Mesenteric fat pad (tissue), 1 donor: Measurements from ENCODE around the gene BMP8A. TPM values are rescaled to one million over a fixed set of nuclear protein-coding genes. Genes with fewer than 3 reads are reported as not detected.
"Not testable (repeated sequence)": the region's sequence is repeated elsewhere in the genome, so short reads cannot be mapped to it uniquely, and the experiment has no call there.

ENCODE experiments used
- DNase-seq: peaks from one replicate; pipeline ENCODE4 v3.0.0-alpha.2; 2020; ENCODE audit warnings: low spot score
- total RNA-seq: library from RNA; stranded (reverse); fragmentation: NEBNext Ultra II Directional; extraction: Animal tissue kit (Norgen Biotek cat#: 25700); gene quantifications from one replicate; pipeline ENCODE4 v1.2.1, GENCODE V29; 2021
- donor health status: DM: yes; HTN: yes; CAD: no.

The BMP8A gene
- total RNA-seq, 1 donor from 2014 or later: 1.6 TPM

GRCh38 chr1:39504436-39504835 lies 13.0 kb downstream of the BMP8A start:
- DNase-seq: not testable (repeated sequence)

GRCh38 chr1:39505289-39505688 lies 13.9 kb downstream of the BMP8A start:
- no peak for DNase-seq

GRCh38 chr1:39507230-39507928 lies 15.9 kb downstream of the BMP8A start:
- DNase-seq: no peak

- no peak for DNase-seq
These were observed 16.8 kb downstream of the BMP8A start for GRCh38 chr1:39508266-39508665.

- no peak for DNase-seq
These were observed 17.4 kb downstream of the BMP8A start for GRCh38 chr1:39508857-39509305.

GRCh38 chr1:39509360-39510009 lies 18.0 kb downstream of the BMP8A start:
- no peak for DNase-seq

GRCh38 chr1:39510570-39511186 lies 19.2 kb downstream of the BMP8A start:
- not testable (repeated sequence) for DNase-seq

GRCh38 chr1:39511477-39511876 lies 20.0 kb downstream of the BMP8A start:
- DNase-seq: not testable (repeated sequence)

- not testable (repeated sequence) for DNase-seq
These were observed 20.9 kb downstream of the BMP8A start for GRCh38 chr1:39512234-39512847.

GRCh38 chr1:39514710-39515124 lies 23.3 kb downstream of the BMP8A start:
- DNase-seq: not testable (repeated sequence)

- DNase-seq: not testable (repeated sequence)
These were observed 24.0 kb downstream of the BMP8A start for GRCh38 chr1:39515131-39516086.

GRCh38 chr1:39516841-39517240 lies 25.4 kb downstream of the BMP8A start:
- not testable (repeated sequence) for DNase-seq

- not testable (repeated sequence) for DNase-seq
These were observed 26.5 kb downstream of the BMP8A start for GRCh38 chr1:39517936-39518335.

- DNase-seq: not testable (repeated sequence)
These were observed 27.9 kb downstream of the BMP8A start for GRCh38 chr1:39519376-39519775.

- DNase-seq: not testable (repeated sequence)
These were observed 30.8 kb downstream of the BMP8A start for GRCh38 chr1:39522221-39522620.

- DNase-seq: peak; percentile 64
These were observed 31.5 kb downstream of the BMP8A start for GRCh38 chr1:39522661-39523567.

- no peak for DNase-seq
These were observed 32.7 kb downstream of the BMP8A start for GRCh38 chr1:39524171-39524570.

- DNase-seq: peak; percentile 67
These were observed 33.3 kb downstream of the BMP8A start for GRCh38 chr1:39524591-39525365.
